GM12873 (cell line): ENCODE data around the gene UTF1.

Experiments used
- CTCF ChIP-seq: IDR thresholded peaks from 2 replicates; pipeline ENCODE4 v1.5.1; 2012; ENCODE audit warnings: low read depth, mild to moderate bottlenecking, moderate library complexity, low read length, control low read depth; ENCODE audit not compliant: insufficient read depth; ENCODE audit errors: missing control alignments

UTF1 gene

GRCh38 chr10:133268532-133268931 is 38.5 kb downstream of the UTF1 start:
- no peak for TF ChIP-seq CTCF

GRCh38 chr10:133269367-133269766 is 39.4 kb downstream of the UTF1 start:
- no peak for TF ChIP-seq CTCF

DNA sequence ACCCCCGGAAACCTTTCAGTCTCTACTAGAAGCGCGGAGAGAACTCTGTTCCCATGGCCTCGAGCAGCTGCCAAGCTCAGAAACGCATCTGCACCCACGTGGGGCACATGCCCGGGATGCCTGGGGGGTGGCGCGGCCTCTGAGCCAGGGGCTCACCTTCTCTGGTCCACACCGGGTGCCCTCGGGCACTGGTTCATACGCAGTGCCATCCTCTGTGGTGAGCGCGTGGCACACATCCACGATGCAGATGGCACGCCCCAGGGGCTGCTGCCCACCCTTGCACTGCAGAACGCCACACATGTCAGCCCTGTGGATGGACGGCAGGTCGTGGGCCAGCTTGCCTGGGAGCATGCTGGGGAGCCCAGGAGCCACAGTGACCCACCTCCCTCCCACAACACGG is 40.2 kb downstream of the UTF1 start:
- no peak for TF ChIP-seq CTCF

DNA sequence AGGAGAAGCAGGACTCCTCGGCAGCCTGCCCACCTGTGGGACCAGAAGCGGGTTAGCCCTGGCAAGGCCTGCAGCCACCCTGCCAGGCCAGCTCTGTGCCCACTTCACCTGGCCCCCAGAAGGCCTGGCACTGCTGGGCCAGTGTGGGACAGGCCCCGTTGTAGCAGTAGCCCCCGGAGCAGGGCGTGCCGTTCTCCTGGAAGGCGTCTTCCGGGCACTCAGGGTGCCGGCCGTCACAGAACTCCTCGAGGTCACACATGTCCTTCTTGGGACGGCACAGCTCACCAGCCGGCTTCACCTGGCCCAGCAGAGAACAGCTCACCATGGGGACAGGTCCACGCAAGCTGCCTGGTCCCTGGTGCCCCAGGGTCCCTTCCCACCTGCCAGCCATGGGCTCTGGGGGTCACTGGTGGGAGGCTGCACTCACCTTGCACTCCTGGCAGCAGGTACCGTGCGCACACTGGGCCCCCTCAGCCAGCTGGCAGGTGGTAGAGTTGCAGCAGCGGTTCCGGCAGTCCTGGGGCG is 40.8 kb downstream of the UTF1 start:
- TF ChIP-seq CTCF = no peak

DNA sequence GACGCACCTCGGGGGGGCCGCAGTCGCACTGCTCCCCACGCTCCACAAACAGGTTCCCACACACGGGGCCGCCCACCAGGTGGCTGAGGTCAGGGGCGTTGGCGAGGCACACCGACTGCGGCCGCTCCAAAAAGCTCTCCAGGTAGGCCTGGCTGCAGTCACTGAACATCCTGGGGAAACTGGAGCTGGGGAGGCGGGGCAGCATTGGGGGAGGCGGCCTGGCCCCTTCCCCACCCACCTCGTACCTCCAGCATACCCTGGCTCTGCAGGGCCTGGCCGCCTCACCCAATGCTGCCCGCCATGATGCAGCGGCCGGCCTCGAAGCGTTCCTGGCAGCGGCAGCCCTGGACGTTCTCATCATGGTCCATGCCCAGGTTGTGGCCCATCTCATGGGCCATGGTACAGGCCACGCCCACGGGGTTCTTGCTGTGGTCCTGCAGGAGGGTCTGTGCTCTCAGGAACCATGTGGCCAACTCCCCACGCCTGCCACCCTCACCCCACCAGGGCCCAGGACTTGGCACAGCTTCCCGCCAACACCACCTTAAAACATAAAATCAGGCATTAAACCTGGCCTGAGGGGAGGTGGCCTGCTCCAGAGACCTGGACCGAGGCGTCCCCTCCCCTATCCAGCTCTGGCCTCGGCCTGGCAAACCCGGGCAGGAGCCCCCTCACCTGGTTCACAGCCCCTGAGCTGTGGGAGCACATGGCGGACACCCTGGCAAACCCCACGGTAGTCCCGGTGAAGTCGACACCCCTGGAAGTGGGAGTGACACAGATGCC is 41.7 kb downstream of the UTF1 start:
- no peak for TF ChIP-seq CTCF

GRCh38 chr10:133272301-133272963 is 42.4 kb downstream of the UTF1 start:
- no peak for TF ChIP-seq CTCF

- TF ChIP-seq CTCF = no peak
Observed at GRCh38 chr10:133272964-133273420, 43.0 kb downstream of the UTF1 start.
